ENCODE measurements around the gene BRIX1.

DNA sequence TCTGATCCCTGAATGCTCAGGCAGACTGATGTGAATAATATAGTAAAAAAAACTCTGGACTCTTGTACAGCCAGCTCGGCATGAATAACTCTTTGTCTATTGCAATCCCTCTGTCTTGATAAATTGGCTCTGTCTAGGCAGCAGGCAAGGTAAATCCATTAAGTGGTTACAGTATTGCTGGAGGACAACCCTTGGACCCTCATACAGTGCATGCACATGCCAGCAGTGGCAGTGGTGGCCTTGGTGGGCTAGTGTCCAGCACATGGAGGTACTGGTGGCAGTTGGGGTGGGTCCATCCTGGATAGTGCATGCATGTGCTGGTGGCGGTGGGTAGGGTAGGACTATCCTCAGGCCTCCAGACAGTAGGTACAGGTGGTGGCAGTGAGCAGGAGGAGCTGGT is 52.7 kb downstream of the BRIX1 start:
- TF ChIP-seq, protein P1, sequence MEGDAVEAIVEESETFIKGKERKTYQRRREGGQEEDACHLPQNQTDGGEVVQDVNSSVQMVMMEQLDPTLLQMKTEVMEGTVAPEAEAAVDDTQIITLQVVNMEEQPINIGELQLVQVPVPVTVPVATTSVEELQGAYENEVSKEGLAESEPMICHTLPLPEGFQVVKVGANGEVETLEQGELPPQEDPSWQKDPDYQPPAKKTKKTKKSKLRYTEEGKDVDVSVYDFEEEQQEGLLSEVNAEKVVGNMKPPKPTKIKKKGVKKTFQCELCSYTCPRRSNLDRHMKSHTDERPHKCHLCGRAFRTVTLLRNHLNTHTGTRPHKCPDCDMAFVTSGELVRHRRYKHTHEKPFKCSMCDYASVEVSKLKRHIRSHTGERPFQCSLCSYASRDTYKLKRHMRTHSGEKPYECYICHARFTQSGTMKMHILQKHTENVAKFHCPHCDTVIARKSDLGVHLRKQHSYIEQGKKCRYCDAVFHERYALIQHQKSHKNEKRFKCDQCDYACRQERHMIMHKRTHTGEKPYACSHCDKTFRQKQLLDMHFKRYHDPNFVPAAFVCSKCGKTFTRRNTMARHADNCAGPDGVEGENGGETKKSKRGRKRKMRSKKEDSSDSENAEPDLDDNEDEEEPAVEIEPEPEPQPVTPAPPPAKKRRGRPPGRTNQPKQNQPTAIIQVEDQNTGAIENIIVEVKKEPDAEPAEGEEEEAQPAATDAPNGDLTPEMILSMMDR (IDR thresholded peaks at IDR 0.05) = no peak
- no peak for TF ChIP-seq POLR2A (IDR thresholded peaks at IDR 0.05)

Data from body of pancreas (tissue), 4 donors.